Smooth muscle cell (in vitro differentiated cells): ENCODE data around the gene PKN3. TPM values are rescaled to one million over a fixed set of nuclear protein-coding genes. Genes with fewer than 3 reads are reported as not detected.

ENCODE experiments used
- DNase-seq: peaks from one replicate; lab custom pipeline; 2025; ENCODE audit not compliant: unreplicated experiment; lab: John Stamatoyannopoulos, UW
- H2AFZ ChIP-seq: fragments of 200-600 bp; sonication (generic); 2 replicates; pipeline ENCODE4 v1.6.0; 2016; ENCODE audit warnings: antibody characterized with exemption, low read depth, mild to moderate bottlenecking
- H3F3A ChIP-seq: fragments of 200-600 bp; sonication (generic); 2 replicates; pipeline ENCODE4 v1.6.0; 2017; ENCODE audit warnings: antibody characterized with exemption, low read depth
- H3K27ac ChIP-seq: fragments of 200-600 bp; sonication (generic); 2 replicates; pipeline ENCODE4 v1.5.1; 2016; ENCODE audit warnings: low read depth, mild to moderate bottlenecking
- H3K27me3 ChIP-seq: fragments of 200-600 bp; sonication (generic); 2 replicates; pipeline ENCODE4 v1.6.1; 2016; ENCODE audit warnings: low read depth, mild to moderate bottlenecking
- H3K36me3 ChIP-seq: fragments of 200-600 bp; sonication (generic); 2 replicates; pipeline ENCODE4 v1.5.1; 2016; ENCODE audit warnings: low read depth
- H3K4me1 ChIP-seq: fragments of 200-600 bp; sonication (generic); 2 replicates; pipeline ENCODE4 v1.5.1; 2016; ENCODE audit warnings: low read depth
- H3K4me2 ChIP-seq: fragments of 200-600 bp; sonication (generic); 2 replicates; pipeline ENCODE4 v1.6.0; 2016; ENCODE audit warnings: mild to moderate bottlenecking
- H3K4me3 ChIP-seq: fragments of 200-600 bp; sonication (generic); 2 replicates; pipeline ENCODE4 v1.5.1; 2016; ENCODE audit warnings: mild to moderate bottlenecking
- H3K79me2 ChIP-seq: fragments of 200-600 bp; sonication (generic); 2 replicates; pipeline ENCODE4 v1.6.0; 2016; ENCODE audit warnings: low read depth, mild to moderate bottlenecking
- H3K9ac ChIP-seq: fragments of 200-600 bp; sonication (generic); 2 replicates; pipeline ENCODE4 v1.6.0; 2016; ENCODE audit warnings: low read depth
- H3K9me3 ChIP-seq: fragments of 200-600 bp; sonication (generic); replicated peaks from 2 replicates; pipeline ENCODE4 v1.5.1; 2016; ENCODE audit warnings: low read depth
- H4K20me1 ChIP-seq: fragments of 200-600 bp; sonication (generic); 2 replicates; pipeline ENCODE4 v1.6.0; 2016; ENCODE audit warnings: low read depth
- CTCF ChIP-seq: fragments of 200-600 bp; sonication (generic); IDR thresholded peaks from 2 replicates; pipeline ENCODE4 v1.5.1; 2017; ENCODE audit warnings: borderline replicate concordance, mild to moderate bottlenecking, antibody characterized with exemption; ENCODE audit not compliant: insufficient read depth, poor library complexity, severe bottlenecking
- WGBS: methylation state at CpG from one replicate; pipeline ENCODE4 v1.1.7; 2016; ENCODE audit warnings: low lambda C conversion rate; 5-methylcytosine and 5-hydroxymethylcytosine counted together
- polyA plus RNA-seq: library from polyadenylated mRNA; unstranded; fragments of >200 nt; fragmentation: Nextera tagmentation; extraction: Ambion mirVana; gene quantifications from 2 replicates; pipeline ENCODE4 v1.2.1, GENCODE V29; 2016
- total RNA-seq: library from RNA; depleted of rRNA; stranded (reverse); fragments of >200 nt; gene quantifications from 2 replicates; pipeline ENCODE4 v1.2.3, GENCODE V29; 2014

The PKN3 gene
- total and polyA plus RNA-seq, 2 experiments from 2014 or later, result 1.4 to 2.2 TPM

GRCh38 chr9:128687453-128687852, 14.8 kb upstream of the PKN3 start:
- Histone ChIP-seq H3K4me2 (no peak overlapping the region), H3F3A (peaks cover 15% of the 10 kb centered on the region), H3K4me3 (no peak overlapping the region), H3K27ac (no peak overlapping the region), H2AFZ (no peak overlapping the region), H3K9ac (no peak overlapping the region), H3K79me2 (peaks cover 38% of the 10 kb centered on the region), H3K4me1 (peaks cover 39% of the 10 kb centered on the region), H3K9me3 (no peaks in the 10 kb centered on the region), H4K20me1 (peaks cover 25% of the 10 kb centered on the region), H3K36me3 (peaks cover 1% of the 10 kb centered on the region), H3K27me3 (no peaks in the 10 kb centered on the region)
- TF ChIP-seq CTCF, result no peak
- DNase-seq, result no peak
- WGBS, result 88% methylated on average over 4 of the region's 4 CpGs

GRCh38 chr9:128688501-128689292, 13.6 kb upstream of the PKN3 start, which contains the start of gene SET:
TSS of gene SET (plus strand) at chr9:128689222. CDS start at chr9:128689583, 361 bp downstream.
- peak within 1 kb of the TSS; percentile 99 for H3K4me2 ChIP-seq
- H3K4me3 ChIP-seq, result peak within 1 kb of the TSS; percentile 92
- H4K20me1 ChIP-seq, result peaks cover 37% of the 10 kb centered on the region
- peaks cover 37% of the 10 kb centered on the region for H3K4me1 ChIP-seq
- H2AFZ ChIP-seq, result peak within 1 kb of the TSS; percentile 83
- H3K9me3 ChIP-seq, result no peaks in the 10 kb centered on the region
- H3K79me2 ChIP-seq, result peaks cover 49% of the 10 kb centered on the region
- peak; percentile 82 for DNase-seq
- peak within 1 kb of the TSS; percentile 80 for H3K27ac ChIP-seq
- WGBS, result 8% methylated on average over 22 of the region's 93 CpGs
- no peaks in the 10 kb centered on the region for H3K27me3 ChIP-seq
- H3K9ac ChIP-seq, result peak within 1 kb of the TSS; percentile 79
- H3F3A ChIP-seq, result peaks cover 22% of the 10 kb centered on the region
- TF ChIP-seq CTCF, result no peak
- peaks cover 10% of the 10 kb centered on the region for H3K36me3 ChIP-seq

GRCh38 chr9:128689293-128689774, 13.0 kb upstream of the PKN3 start:
- Histone ChIP-seq H3K79me2 (peaks cover 49% of the 10 kb centered on the region), H3K4me2 (peak overlapping the region; percentile 80), H2AFZ (peak overlapping the region; percentile 54), H3K9me3 (no peaks in the 10 kb centered on the region), H3K27me3 (no peaks in the 10 kb centered on the region), H3K27ac (peak overlapping the region; percentile 80), H3K4me1 (peaks cover 37% of the 10 kb centered on the region), H3F3A (peaks cover 27% of the 10 kb centered on the region), H3K36me3 (peaks cover 10% of the 10 kb centered on the region), H4K20me1 (peaks cover 43% of the 10 kb centered on the region), H3K9ac (peak overlapping the region; percentile 79), H3K4me3 (peak overlapping the region; percentile 84)
- DNase-seq, result peak; percentile 73
- no peak for TF ChIP-seq CTCF
- 1% methylated on average over 14 of the region's 80 CpGs for WGBS
